NCI-H345 (cell line): ENCODE measurements around the gene AP1G1.
A peak's percentile ranks its signal among the peaks of the same experiment; 100 is the strongest.
"Not testable (repeated sequence)": the region's sequence is repeated elsewhere in the genome, so short reads cannot be mapped to it uniquely, and the experiment has no call there.

Experiments
- DNase-seq: peaks from one replicate; lab custom pipeline; 2025; lab: John Stamatoyannopoulos, UW

AP1G1 gene

DNA sequence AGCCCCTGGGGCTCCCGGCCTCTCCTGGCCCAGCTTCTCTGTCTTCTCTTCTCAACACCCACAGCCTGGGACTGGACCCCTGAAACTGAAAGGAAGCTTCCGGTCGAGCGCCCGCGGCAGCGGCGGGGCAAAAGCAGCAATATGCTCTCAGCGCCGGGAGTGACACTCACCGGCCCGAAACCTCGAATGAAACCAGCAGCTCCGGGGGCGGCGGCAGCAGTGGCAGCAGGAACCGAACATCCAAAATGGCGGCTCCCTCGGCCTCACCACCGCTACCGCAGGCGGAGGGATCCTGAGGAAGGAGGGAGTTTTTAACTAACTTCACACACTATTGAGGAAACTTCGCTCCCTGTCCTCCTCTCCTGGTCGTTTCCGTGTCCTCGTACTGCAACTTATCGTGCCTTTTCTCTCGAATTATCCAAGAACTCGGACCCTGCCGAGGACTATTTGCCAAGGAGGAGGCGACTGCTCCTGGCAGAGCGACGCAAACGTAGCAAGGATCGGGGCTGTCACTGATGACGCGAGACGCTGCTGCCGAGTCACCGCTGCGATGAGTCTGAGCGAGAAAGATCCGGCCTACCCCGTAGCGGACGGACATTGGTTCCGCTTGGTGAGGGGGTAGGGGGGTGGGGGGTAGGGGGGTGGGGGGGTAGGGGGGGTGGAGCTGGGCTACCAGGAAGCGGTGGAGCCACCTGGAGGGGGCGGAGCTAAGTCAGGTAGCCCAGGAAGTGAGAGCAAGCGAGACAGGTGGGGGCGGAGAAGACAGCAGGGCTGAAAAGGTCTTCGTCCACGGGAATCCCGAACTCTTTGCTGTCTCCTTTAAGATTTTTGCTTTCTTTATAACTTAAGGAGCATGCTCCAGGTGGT is at the start of gene AP1G1:
Gene AP1G1 (minus strand): TSS at position 242 of the 867 bp plus-strand sequence. CDS start 19,355 bp downstream, outside the sequence.
- DNase-seq = peak; percentile 96

DNA sequence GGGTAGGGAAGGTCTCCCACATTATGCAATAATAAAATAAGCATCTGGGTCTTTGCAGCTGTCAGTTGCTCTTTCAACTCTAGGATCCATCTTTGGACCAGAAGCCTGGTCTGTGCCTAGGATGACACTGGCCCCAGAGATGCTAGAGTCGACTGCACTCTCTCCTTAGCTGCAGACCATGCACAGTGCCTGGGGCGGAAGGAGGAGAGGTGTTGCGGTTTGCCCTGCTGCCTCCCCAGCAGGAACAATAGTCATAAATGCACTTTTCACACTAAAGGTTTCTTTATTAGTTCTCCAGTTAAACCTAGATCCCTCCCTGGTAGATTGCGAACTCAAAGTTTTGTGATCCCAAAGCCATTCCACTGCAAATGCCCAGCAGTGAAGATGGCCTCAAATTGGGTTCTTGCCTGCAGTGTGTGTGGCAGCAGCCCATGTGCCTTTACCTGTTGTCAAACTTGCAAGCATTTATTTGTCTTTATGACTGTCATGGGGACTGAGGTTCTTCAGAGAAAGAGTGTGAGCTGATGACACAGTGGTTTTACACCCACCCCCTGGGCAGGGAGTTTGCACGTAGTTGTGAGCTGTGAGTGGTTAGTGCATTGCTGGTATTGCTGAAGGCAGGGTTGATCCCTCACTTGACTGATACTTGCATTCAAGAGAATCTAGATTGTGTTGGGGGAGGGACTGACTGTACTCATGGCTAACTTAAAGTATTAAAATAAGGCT is 47.5 kb upstream of the AP1G1 start:
- DNase-seq = no peak

- DNase-seq = no peak
Measured at GRCh38 chr16:71854369-71854948, 45.8 kb upstream of the AP1G1 start.

- no peak for DNase-seq
Measured at GRCh38 chr16:71853413-71853812, 44.8 kb upstream of the AP1G1 start.

- no peak for DNase-seq
Measured at GRCh38 chr16:71852561-71852960, 43.9 kb upstream of the AP1G1 start.

- no peak for DNase-seq
Measured at GRCh38 chr16:71852158-71852557, 43.5 kb upstream of the AP1G1 start.

DNA sequence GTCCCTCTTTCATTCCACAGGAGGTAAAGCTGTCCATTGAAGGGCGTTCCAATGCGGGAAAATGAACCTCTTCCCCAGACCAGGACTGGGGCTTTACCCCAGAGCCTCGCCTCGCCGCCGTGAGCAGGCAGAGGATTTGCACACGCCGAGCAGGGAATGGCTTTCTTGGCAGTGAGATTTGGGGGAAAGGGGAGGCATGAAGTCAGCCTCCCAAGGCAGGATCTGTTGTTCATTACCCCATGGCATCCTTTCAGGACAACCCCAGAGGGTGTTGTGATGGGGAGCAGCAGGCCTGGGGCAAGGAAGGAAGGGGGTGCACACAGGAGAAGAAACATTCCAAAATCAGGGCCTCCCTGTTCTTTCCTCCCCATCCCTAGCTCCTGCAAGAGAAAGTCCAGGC is 43.1 kb upstream of the AP1G1 start:
- DNase-seq = no peak

DNA sequence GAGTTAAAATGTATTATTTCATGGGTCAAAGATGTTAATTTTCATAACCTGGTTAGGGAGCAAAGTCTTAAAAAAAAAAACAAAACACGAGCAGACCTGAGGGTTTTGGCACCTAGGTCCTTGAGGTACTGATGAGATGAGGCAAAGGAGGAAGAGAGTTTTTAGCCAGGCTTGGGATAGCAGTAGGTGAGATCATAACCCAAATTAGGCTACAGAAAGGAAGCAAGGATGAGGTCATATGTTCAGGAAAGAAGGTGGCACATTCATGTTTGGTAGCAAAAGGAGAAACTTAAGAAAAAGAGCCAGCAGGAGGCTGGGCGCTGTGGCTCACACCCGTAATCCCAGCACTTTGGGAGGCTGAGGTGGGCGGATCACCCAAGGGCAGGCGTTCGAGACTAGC is 40.0 kb upstream of the AP1G1 start:
- DNase-seq = no peak

- no peak for DNase-seq
Measured at GRCh38 chr16:71847096-71847495, 38.5 kb upstream of the AP1G1 start.

GRCh38 chr16:71846431-71846830 is 37.8 kb upstream of the AP1G1 start:
- no peak for DNase-seq

DNA sequence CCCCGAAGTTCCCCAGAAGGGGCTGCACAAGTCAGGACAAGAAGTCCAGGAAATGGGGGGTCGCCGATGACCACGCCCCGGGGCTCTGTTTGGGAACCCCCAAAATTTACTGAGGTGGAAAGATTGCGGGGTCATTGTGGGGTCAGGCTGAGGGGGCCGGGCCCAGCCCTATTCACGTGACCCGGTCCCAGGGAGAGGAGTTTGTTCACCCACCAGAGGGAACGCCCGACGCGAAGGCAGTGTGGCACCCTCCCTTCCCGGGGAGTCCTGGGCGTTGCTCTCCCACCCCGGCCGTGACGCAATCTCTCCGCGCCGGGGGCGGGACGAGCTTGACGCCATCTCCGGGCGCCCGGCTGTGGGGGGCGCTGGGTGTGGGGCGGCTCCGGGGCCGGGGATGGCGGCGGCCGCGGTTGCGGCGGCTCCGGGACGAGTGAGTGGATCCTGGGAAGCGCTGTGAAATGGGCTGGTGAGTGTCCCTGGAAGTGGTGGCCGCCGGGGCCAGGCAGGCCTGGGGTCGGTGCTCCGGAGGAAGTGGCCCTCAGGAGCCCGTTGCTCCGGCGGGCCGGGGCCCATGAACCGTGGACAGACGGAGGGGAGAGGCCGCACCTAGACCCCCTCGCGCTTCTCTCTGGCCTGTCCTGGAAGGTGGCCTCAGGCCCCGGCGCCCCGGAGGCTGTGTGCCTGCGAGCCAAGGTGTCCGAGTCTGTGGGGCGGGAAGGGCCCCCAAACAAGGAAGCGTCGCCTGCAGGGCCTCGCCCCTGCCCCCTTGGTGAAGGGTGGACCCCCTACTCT is 37.2 kb upstream of the AP1G1 start, which contains the start of gene ATXN1L:
Gene ATXN1L (plus strand): TSS at position 338 of the 792 bp plus-strand sequence. CDS start 3,765 bp downstream, outside the sequence.
- DNase-seq = peak; percentile 87

DNA sequence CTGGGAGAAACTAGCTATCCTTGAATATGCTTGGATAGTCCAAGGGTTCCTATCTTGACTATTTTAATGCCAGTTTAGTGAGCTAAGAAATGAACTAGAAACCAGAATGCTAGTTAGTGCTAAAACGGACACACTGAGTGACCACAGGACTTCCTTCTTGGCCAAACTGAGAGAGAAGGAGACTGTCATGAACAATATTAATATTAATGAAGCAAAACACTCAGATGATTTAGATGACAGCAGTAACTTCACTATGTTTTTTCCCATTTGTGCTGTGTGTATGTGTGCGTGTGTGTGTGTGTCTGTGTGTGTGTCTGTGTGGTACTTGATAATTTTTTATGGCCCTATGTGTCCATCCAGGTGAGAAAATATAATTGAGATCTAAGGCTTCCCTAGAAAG is 34.9 kb upstream of the AP1G1 start:
- DNase-seq = no peak

DNA sequence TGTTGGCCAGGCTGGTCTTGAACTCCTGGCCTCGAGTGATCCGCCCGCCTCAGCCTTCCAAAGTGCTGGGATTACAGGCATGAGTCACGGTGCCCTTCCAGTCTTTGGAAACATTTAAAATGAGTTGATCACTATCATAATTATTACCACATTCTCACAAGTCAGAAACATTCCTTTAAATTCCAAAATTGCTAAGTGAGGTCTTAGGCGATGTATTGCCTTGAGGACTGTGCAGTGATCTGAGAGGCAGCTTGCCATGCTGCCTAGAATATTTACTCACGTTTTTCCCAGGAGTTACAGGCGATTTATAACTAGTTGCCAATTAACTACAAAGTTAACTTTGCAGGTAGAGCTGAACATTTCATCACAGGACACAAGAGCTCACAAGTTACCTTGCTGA is 31.4 kb upstream of the AP1G1 start:
- no peak for DNase-seq

- no peak for DNase-seq
Measured at GRCh38 chr16:71837150-71837549, 28.5 kb upstream of the AP1G1 start.

DNA sequence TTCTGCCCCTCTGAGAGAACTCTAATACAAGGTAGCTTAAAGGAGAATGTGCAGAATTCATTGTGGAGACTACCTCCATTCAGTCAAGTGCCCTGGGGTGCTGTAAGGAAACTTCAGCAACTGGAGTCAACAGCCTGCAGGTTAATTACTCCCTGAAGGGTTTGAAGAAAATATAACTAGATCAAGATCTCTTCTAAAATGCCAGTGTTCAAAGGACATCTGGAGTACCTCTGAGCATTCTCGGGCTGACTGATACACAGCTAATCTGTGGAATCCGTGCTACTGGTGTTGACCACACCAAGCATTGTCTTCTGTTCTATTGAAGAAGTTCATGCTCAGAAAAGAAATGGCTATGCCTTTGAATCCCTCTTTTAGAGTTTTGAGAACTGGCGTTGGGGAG is 25.7 kb upstream of the AP1G1 start:
- no peak for DNase-seq

- DNase-seq = not testable (repeated sequence)
Measured at GRCh38 chr16:71832112-71832511, 23.5 kb upstream of the AP1G1 start.

DNA sequence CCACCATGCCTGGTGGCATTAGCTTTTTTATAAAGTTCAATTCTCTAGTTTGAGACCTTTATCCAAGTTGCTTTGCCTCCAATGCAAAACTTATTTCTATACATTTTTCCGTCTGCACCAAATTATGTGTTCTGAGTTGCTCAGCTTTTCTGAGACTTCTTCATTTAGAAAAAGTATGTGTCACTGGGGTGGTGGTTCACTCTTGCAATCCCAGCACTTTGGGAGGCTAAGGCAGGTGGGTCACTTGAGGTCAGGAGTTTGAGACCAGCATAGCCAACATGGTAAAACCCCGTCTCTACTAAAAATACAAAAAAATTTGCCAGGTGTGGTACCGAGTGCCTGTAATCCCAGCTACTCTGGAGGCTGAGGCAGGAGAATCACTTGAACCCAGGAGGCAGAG is 23.1 kb upstream of the AP1G1 start:
- DNase-seq = not testable (repeated sequence)

GRCh38 chr16:71830359-71830758 is 21.7 kb upstream of the AP1G1 start:
- DNase-seq = no peak

GRCh38 chr16:71826533-71827017 is 17.9 kb upstream of the AP1G1 start:
- DNase-seq = no peak

- DNase-seq = not testable (repeated sequence)
Measured at GRCh38 chr16:71817155-71817500, 8.5 kb upstream of the AP1G1 start.

DNA sequence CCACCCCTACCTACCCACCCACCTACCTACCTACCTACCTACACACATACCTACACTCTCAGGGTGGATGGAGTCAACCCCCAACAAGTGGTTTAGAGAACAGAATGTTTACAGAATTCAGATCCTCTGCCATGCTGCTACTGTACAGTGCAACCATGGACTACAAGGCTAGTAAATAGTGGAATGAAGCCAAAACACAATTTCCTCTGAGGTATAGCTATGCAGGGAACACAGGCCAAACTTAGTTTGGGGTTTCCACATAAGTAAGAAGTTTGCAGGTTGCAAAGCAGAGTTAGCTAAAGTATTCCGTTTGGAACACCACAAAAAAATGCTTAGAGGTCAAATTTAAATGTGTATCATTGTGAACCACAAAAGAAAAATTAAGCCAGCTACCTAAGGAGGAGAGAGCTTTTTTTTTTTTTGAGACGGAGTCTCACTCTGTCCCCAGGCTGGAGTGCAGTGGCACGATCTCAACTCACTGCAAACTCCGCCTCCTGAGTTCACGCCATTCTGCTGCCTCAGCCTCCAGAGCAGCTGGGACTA is 2.7 kb upstream of the AP1G1 start:
- no peak for DNase-seq

DNA sequence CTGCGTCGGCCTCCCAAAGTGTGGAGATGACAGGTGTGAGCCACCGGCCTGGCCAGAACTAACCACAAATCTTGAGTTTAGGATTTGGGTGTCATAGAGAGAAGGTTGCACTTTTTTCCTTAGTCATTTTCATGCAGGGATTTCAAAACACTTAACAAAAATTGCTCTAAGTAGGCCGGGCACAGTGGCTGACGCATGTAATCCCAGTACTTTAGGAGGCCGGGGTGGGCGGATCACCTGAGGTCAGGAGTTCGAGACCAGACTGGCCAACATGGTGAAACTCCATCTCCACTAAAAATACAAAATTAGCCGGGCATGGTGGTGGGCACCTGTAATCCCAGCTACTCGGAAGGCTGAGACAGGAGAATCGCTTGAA is 1.5 kb upstream of the AP1G1 start:
- DNase-seq = not testable (repeated sequence)
